GM21528 (cell line): ENCODE data around the gene ADAM12.

Experiments used
- ATAC-seq: cut with Tn5 transposase; IDR thresholded peaks from one replicate; pipeline ENCODE4 v1.9.1; 2021; ENCODE audit warnings: mild to moderate bottlenecking, moderate library complexity; ENCODE audit not compliant: unreplicated experiment, low FRiP score

The ADAM12 gene

DNA sequence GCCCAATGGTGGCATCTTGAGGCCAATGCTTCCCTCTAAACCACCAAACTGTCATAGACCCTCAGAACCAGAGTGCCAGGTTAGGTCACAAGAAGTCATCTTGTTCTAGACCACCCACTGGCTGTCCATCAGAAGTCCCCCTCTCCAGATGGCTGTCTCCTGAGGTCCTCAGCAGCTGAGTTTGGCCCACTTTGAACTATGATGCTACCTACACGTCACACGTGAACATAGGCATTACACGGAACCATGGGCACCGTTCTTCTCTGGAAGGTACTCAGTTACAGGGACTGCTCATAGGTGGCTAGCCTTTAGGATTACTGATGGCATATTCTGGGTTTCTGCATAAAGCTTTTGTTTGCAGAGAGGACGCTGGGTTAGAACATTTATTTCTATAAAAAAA is 166.4 kb downstream of the ADAM12 start:
- ATAC-seq, result no peak

DNA sequence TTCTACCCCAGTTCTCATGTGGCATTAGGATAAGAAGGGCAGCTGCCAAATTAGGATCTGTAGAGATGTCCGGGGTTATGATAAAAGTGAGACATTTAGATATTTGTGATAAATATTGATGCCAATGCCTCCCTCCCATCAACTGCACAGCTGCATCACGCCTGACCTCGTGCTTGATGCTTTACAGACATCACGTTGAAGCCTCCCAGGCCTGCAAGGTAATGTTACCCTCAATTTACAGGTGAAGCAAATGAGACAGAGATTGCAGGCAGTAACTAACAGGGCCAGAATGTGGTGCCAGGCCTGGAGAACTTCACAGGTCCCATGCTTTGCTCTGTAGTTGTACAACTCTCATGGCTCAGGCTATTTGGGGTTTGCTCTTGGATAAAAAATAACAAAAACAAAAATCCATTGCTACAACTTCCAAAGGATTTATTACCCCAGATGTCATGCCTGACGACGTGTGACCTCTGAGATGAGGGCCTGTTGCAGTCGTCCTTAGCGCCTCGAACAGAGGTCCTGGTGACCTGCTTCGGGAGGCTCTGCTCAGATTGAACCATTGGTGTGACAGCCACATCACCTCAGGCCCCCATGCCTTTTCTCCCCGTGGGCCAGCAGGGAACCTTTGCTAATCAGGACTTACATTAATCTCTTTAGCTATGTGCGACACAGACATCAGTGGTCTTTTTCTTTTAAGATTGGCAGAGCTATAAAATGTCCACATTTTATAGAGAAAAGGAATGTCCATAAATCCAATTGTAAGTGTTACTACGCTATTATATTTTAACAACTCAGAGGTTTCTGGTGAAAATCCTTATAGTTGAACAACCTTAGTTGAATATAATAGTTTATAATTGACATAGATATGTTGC is 169.3 kb downstream of the ADAM12 start:
- no peak for ATAC-seq

DNA sequence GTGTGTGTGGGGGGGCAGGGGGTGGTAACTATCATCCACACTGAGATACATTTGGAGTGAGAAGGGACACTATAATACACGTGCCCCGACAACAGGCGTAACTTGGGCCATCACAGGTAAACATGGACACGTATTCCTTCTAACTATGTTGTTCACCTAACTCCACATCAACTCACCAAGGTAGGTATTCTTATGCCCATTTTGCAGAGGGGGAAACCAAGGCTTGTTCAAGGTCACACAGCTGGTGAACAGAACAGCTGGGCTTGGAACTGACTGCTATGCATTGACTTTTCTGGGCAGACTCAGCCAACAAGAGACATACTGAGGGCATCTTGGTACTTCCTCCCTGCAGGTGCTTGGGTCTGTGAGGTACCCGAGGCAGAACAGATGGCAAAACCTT is 170.1 kb downstream of the ADAM12 start:
- no peak for ATAC-seq

DNA sequence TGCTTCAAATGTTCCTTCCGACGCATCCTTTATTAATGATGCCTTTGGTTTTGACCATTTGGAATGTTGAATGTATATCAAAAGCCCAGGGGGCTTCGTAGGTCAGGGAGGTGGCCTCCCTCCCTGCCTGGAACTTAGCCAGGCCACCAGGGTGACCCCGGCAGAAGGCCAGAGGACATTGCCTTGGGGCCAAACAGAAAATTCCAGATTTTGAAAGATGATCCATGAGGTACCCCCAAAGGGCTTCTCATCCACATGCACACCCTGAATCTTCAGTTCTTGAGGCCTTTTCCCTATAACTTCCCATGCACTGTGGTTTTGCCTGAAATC is 171.7 kb downstream of the ADAM12 start:
- no peak for ATAC-seq

DNA sequence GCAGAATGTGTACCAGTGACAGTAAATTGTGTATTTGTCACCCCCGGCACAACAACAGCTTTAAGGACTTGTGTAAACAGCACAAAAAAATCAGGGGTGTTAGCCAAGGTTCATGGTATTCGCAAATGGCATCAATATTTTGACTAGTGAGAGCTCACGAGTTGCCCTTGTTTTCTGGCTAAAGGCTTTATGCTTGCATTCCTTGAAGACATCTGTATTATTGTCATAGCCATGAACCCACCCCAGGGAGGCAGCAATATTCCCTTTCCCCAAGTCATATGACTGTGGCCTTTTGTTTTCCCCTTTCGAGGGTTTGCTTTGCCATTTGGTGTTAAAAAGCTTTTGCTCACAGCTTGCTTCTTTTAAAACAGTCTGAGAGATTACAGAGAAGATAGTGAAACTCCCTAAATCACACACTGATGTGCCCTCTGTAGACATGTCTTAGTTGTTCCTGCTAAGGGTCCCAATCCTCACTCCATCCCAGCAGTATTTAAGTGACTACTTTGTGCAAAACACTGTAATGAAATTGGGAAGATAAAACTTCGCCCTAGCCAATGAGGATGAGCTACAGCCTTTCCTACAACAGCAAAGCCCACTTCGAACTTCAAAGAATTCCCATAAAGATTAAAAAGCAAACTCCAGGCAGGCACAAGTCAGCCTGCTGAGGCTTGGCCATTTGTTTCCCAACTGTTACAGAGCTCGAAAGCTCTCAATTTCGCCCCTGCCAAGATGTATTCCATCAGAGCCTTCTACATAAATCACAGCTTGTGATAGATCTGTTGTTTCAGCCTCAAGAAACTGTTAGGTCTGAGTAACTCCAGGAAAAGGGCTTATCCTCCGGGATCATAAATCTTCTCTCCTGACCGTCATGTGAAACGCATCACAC is 172.3 kb downstream of the ADAM12 start:
- no peak for ATAC-seq

DNA sequence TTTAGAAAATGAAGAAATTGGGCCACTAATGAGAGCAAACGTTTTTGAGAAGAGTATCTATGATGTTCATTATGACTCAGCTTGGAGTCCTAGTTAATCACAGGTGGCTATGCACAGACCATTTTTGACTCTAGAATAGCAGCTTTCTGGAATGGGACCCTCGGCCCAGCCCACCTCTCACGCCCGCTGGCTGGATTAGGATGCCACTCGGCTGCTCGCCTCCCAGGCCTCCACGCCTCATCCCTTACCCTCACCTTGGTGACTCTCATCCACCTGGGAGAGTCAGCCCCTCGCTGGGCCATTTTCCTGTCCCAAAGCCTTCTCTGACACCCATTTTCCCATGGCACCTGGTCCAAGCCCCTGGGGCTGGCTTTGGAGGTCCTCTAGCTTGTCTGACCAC is 173.6 kb downstream of the ADAM12 start:
- ATAC-seq, result no peak

DNA sequence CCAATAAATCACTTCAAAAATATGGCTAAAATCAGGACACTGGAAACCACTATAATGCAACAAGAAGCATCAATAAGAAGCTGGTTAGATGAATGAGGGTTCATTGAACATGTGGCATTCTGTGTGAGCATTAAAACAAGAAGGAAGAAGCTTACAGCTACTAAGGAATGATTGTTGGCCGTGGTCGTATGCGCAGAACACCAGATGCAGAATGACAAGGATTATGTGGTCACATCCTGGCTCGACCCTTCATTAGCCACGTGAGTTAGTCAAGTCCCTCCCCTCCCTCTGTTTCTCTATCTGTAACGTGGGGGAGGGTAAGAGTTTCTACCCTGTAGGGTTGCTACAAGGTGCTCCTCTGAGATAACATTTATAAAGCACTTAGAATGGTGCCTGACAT is 174.3 kb downstream of the ADAM12 start:
- no peak for ATAC-seq

DNA sequence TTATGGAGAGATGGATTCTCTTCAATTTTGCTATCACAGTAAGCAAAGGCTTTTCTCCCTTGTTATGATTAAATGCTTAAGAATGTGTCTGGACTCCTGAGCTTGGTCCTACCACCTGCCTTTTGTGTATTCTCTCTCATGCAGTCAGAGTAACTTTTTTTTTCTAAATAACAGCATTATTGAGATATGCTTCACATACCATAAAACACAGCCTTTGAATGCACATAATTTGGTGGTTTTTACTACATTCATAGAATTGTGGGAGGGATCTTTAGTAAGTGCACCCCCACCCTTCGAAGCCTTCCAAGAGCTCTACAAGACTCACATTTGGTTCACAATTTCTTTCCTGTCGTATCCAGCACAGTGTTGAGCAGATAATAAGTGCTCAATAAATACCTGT is 175.5 kb downstream of the ADAM12 start:
- no peak for ATAC-seq

DNA sequence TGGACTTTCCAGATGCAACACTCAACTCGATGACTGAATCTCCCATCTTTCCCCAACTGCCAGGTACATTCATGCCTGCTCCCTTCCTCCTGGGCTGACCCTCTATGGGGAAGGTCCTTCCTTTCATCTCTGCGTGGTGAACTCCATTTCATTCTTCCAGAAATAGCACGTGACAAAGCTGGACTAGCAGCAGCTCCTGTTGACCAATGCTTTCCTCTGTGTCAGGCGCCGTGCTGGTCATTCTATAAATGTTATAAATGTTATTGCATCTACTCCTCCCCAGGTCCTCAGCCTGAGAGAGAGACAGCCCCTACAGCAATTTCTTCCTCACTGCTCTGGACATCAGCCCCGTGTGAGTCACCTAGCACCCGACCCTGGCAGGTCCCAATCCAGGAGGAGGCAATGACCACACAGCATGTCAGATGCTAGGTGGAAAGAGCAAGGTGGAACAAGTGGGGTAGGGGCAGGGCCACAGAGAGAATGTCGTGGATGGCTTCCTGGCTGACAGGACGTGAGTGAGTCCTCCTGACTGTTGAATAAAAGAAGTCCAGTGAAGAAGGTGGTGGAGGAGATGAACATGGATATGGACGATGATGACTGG is 178.1 kb downstream of the ADAM12 start:
- ATAC-seq, result no peak

DNA sequence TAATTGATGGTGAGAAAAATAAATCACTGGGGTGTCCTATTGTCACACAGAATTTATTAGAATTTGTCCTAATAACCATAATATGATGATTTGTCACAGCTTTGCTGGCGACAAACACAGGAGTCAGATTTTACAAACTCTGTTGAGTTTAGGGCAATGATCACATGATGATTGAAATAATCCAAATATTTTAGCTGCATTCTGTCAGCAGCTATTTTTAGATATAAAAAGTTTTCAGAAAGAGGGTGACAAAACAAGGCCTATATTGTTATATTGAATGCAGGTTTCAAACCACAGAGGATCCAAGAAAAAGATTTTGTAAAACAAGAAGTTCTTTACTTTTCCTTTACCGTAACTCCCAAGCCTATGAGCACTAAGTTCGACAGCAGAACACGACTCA is 178.8 kb downstream of the ADAM12 start:
- ATAC-seq, result no peak

DNA sequence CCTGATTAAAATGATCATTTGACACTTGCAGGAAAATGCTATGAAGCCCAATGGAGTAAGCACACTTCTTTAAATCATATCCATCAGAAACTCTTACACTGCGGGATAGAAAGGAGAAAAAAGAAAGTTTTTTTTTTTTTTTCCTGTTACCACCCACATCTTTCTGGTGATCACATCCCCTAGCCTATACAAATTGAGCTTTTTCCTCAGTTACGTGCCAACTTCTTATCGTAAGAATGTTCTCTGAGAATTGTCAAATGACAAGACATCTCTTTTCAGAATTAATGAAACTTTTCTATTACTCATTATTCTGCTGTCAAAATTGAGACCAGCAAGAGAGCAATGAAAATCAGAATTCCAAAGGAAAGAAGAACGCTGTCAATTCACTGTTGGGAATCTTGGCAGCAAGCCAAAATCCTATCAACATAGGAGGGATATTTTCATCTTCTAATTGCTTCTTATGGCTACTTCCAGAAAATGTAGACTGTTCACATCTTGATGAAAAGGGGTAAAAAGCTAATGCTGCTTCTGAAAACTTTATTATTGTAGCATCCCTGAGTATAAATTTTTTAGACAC is 179.5 kb downstream of the ADAM12 start:
- ATAC-seq, result no peak

DNA sequence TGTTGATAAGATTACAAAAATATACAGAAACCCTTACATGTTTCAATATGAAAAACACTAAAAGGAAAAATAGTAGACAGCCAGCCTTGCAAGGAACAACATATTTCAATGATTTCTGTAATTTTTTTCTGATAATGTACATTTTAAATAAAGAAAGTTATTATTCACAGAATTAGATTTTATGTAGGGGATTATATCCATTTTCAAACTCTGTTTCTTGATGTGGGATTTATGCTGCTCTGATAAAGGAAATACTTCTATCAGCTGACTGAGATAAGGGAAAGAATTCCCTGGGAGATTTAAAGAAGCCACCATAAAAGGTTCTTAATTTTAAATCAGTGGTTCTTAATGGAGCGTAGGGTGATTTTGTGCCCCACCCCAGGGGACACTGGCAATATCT is 180.4 kb downstream of the ADAM12 start:
- ATAC-seq, result no peak

DNA sequence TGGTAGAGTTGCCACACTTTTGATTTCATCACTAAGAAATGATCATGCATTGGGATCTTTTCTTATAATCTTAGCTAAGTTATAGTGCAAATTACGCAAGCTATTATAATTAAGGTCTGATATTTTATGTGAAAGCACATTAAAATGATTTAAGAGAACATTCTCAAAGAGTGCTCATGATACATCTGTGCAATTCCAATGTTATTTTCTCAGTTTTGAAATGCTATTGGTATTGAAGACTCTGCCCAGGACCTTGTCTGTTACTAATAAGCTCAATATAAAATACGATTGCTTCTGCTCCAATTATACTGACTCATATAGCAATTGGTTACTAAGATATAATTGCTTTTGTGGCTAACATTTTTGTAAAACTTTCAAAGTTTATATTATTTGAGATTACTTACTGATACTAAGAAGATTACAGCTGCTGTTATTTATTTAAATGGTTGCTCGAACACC is 180.9 kb downstream of the ADAM12 start:
- ATAC-seq, result no peak

DNA sequence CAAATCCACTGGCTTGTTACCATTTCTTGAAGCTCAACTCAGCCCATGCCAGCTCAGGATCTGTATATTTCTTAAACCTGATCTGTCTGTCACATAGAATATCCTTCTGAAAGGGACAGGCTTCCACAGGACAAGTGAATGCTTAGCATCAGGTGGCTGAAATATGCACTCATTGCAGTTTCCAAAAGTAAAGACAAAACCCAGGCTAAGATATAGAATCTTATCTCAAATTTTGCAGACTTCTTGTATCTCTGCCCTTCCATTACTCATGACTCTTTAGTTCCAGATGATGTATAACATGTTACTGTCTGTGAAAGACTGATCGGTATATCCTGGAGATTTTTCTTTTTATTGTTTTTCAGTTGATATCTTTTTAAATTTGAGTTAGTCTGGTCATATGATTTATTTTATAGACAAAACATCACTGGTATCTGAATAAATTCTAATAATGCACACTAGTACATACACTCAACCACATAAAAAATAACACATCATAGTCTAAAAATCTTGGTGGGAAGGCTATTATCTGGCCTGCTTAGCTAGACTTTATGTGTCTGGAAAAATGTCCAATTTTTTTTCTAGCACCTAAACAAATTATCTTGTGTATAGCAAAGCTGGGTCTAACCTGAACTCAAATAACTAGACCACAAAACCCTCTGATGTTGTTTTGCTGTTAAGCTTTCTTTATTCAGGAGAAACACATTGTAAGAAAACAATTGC is 182.6 kb downstream of the ADAM12 start:
- ATAC-seq, result no peak

DNA sequence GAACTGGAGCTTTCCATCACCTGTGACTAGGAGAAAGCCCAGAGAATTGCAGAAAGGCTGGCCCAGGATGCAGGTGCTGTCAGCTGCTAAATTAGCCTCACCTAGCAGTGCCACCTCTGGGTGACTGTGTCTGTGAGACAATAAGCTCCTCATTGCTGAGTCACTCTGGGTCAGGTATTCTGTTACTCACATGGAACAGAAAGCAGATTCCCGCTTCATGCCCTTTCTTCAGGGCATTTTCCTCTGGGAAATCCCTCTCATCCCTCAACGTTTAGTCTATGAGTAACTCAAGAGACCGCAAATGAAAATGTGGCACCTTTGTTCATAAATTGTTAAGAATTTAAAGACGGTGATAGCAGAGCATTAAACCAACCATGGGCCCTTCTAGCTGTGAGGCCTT is 184.0 kb downstream of the ADAM12 start:
- ATAC-seq, result no peak

DNA sequence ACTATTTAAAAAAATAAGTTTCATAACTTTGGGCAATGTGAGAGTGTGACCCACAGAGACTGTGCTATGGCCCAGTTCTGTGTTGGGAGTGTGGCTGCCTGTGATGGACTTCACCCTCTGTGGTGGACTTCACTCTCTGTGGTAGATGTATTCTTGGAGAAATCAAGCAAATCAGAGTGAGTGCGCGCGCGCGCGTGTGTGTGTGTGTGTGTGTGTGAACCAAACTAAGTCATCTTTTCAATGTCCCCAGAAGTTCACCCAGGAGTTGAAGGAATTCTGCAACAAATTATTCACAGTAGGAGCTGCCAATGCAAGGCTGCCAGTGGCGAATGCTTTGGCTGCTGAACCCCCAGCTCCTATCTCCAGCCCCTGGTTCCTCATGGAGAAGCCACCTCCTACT is 184.5 kb downstream of the ADAM12 start:
- no peak for ATAC-seq

DNA sequence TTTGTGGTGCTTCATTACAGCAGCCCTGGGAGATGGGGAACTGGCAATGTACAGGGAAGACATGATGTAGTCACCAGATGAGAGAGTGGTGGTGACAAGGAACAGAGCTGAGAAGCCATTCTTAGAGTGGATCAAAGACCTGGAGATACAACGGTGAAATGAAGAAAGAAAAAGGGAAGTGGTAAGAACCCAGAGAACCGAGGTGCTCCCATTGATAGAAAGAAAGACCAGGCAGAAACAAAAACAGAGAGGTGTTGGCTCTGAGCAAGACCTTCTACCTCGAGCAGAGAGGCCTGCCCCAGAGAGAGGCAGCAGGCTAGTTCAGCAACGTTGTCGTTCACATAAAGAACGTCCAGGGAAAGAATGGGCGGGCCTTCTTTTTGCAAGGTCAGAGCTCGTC is 186.7 kb downstream of the ADAM12 start:
- no peak for ATAC-seq

DNA sequence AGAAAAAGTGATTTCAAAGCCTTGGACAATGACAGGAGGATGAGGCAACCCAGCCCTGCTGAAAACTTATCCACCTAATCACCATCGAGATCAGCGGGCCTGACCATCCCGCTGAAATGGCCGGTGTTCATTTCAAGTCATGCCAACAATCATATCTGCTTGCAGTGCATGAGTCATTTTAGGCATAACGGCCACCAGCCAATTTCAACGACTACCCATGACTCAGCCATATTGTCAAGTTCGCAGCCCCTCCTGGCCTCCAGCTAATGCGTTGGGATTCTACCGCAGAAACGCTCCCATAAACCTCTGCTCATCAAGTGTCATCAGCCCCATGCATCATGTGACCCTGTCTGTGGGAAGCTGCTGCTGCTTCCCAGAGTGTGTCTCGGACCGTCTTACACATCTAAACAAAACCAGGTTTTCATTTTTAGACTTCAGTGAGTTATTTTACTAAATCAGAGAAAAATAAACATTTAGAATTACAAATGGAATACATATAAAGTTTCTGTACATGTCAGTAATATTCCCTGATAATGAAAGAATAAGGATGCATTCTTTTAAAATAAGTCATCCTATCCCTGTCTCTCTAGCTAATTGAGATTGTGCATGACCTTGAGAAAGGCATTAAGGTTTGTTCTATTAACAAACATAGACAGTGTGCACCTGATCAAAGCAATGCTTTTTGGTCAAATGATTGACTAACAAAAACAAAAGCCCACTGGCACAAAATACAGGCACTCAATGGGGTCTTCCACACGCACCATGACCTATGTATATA is 188.9 kb downstream of the ADAM12 start:
- no peak for ATAC-seq

DNA sequence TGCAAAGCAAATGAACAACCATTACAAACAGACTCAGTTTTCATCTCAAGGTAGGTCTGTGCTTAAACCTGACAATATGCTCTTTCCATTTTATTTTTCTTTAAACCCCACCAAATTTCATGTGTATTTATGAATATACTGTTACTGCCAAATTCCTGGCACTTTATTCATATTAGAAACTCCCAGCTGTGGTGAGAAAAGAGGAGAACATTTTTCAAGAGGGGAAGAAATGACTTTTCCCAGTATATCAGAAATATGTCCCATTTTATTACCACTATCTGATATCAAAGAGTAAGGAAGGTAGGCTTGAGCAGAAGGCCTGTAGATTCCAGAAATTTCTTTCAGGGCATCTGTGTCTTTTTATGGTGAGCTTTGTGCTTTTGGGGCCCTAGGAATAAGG is 189.6 kb downstream of the ADAM12 start:
- no peak for ATAC-seq
